GM12864 (cell line): ENCODE measurements around the gene NOS1.
"Not testable (repeated sequence)": the region's sequence is repeated elsewhere in the genome, so short reads cannot be mapped to it uniquely, and the experiment has no call there.

ENCODE experiments used
- DNase-seq: peaks from one replicate; pipeline ENCODE4 v3.0.0-alpha.2; 2011; ENCODE audit warnings: low read depth
- H3K4me3 ChIP-seq: 2 replicates; pipeline ENCODE4 v1.5.1; 2011; ENCODE audit warnings: mild to moderate bottlenecking, low read depth, low read length, control low read depth
- CTCF ChIP-seq: IDR thresholded peaks from 2 replicates; pipeline ENCODE4 v1.5.1; 2011; ENCODE audit warnings: low read depth, mild to moderate bottlenecking, moderate library complexity, low read length, control low read depth, inconsistent platforms; ENCODE audit errors: missing control alignments

The NOS1 gene

DNA sequence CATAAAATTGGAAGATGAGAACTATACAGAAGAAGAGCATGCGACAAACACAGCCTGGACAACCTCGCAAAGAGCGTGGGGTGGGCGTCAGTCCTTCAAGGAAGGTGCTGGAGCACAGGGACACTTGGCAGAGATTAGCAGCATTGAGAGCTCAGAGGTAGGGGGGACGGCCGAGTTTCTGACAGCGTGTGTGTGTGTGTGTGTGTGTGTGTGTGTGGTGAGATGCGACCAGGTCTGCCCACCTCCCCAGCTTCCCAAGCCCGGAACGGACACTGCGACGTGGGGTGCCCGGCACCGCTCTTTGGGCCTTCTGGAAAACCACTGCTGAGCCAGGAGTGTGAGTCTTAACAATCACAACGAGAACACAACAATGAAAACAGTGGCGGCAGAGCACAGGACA is 153.2 kb downstream of the NOS1 start:
- no peak overlapping the region for H3K4me3 ChIP-seq
- DNase-seq, result no peak
- TF ChIP-seq CTCF, result no peak

DNA sequence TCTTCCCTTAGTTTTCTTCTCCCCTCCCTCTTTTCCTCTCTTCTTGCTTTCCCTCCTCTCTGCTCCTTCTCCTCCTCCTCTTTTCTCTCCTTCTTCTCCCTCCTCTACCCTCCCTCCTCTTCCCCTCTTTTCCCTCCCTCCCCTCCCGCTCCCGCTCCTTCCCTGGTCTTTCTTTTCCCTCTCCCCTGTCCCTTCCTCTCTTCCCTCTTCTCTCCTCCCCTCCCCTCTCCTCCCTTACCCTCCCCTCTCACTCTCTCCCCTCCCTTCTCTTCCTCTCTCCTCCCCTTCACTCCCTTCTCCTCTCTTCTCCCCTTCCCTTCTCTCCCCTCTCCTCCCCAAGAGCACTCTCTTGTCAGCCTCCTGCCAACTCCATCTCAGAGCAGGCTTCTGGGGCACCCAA is 153.8 kb downstream of the NOS1 start:
- H3K4me3 ChIP-seq, result no peak overlapping the region
- no peak for DNase-seq
- TF ChIP-seq CTCF, result no peak

DNA sequence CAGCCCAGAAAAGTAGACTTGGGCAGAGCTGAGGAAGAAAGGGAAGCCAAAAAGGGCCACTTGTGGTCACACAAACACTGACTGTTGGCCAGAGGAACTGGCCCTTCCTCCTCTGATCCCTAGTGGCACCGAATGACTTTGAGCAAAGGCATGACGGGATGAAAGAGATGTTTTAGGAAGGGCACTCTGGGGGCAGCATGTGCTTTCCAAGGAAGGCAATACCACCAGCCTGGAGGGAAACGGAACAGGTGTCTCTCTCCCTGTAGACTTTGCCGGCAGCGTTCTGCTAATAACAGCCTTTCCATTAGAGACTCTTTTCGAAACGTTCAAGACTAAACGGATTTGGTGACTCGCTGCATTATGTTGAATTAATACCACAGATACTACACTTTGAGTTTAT is 158.9 kb downstream of the NOS1 start:
- H3K4me3 ChIP-seq, result no peak overlapping the region
- TF ChIP-seq CTCF, result no peak
- DNase-seq, result no peak

- H3K4me3 ChIP-seq, result no peak overlapping the region
- no peak for DNase-seq
- no peak for TF ChIP-seq CTCF
Observed at GRCh38 chr12:117202033-117202432, 159.4 kb downstream of the NOS1 start.

- not testable (repeated sequence) for H3K4me3 ChIP-seq, DNase-seq
Observed at GRCh38 chr12:117199956-117200744, 161.3 kb downstream of the NOS1 start.

DNA sequence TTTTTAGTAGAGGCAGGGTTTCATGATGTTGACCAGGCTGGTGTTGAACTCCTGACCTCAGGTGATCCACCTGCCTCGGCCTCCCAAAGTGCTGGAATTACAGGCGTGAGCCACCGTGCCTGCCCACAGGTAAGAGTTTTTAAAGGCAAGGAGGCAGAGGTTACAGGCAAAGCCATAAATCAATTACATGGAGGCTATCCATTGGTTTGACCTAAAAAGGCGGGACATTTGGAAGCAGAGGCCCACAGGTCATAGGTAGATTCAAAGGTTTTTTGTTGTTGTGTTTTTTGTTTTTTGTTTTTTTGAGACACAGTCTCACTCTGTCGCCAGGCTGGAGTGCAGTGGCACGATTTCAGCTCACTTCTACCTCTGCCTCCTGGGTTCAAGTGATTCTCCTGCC is 165.1 kb downstream of the NOS1 start:
- not testable (repeated sequence) for DNase-seq, H3K4me3 ChIP-seq

DNA sequence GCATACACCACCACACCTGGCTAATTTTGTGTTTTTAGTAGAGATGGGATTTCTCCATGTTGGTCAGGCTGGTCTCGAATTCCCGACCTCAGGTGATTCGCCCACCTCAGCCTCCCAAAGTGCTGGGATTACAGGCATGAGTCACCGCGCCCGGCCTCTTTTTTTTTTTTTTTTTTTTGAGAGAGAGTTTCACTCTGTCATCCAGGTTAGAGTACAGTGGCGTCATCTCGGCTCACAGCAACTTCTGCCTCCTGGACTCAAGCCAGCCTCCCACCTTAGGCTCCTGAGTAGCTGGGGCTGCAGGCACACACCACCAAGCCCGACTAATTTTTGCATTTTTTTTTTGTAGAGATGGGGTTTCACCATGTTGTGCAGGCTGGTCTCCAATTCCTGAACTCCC is 166.4 kb downstream of the NOS1 start:
- not testable (repeated sequence) for DNase-seq, H3K4me3 ChIP-seq

DNA sequence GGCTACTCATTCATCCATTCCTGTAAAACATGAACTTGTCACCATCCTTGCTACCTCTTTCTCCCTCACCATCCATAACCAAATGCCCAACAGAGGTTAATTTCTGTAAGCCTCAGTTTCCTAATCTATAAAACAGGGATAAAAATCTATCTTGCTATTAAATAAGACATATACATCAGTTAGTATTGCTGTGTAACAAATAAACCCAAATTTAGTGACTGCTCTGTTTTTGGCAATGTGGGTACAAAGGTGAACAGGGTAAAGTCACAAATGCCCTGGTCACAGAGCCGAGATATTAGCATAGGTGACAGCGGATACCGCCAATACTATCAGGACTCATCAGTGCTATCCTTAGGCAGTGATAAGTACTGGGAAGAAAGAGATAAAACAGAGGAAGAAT is 167.5 kb downstream of the NOS1 start:
- TF ChIP-seq CTCF, result no peak
- no peak overlapping the region for H3K4me3 ChIP-seq
- no peak for DNase-seq

- H3K4me3 ChIP-seq, DNase-seq: not testable (repeated sequence)
Observed at GRCh38 chr12:117192581-117192980, 168.8 kb downstream of the NOS1 start.
